Measurements from ENCODE around the gene MARVELD3.
"Not testable (repeated sequence)": the region's sequence is repeated elsewhere in the genome, so short reads cannot be mapped to it uniquely, and the experiment has no call there.

MARVELD3 gene

GRCh38 chr16:71591917-71592316 lies 34.1 kb upstream of the MARVELD3 start:
- DNase-seq (ENCODE audit: insufficient read length, low spot score) (no peak), FAIRE-seq (no peak)
- TF ChIP-seq CTCF (IDR thresholded peaks at IDR 0.05; ENCODE audit: insufficient read depth, missing control alignments) = no peak

- DNase-seq (ENCODE audit: insufficient read length, low spot score) (no peak), FAIRE-seq (no peak)
- no peak for TF ChIP-seq CTCF (IDR thresholded peaks at IDR 0.05; ENCODE audit: insufficient read depth, missing control alignments)
Measured at GRCh38 chr16:71593048-71593999, 32.7 kb upstream of the MARVELD3 start.

GRCh38 chr16:71594000-71594646 lies 31.9 kb upstream of the MARVELD3 start:
- TF ChIP-seq CTCF (IDR thresholded peaks at IDR 0.05; ENCODE audit: insufficient read depth, missing control alignments) = no peak
- FAIRE-seq = no peak
- DNase-seq (ENCODE audit: insufficient read length, low spot score) = no peak

- not testable (repeated sequence) for FAIRE-seq; DNase-seq (ENCODE audit: insufficient read length, low spot score)
Measured at GRCh38 chr16:71595340-71595826, 30.6 kb upstream of the MARVELD3 start.

GRCh38 chr16:71598426-71598825 lies 27.6 kb upstream of the MARVELD3 start:
- DNase-seq (ENCODE audit: insufficient read length, low spot score); FAIRE-seq: not testable (repeated sequence)

GRCh38 chr16:71600822-71601221 lies 25.2 kb upstream of the MARVELD3 start:
- FAIRE-seq (no peak), DNase-seq (ENCODE audit: insufficient read length, low spot score) (no peak)
- no peak for TF ChIP-seq CTCF (IDR thresholded peaks at IDR 0.05; ENCODE audit: insufficient read depth, missing control alignments)

- no peak for TF ChIP-seq CTCF (IDR thresholded peaks at IDR 0.05; ENCODE audit: insufficient read depth, missing control alignments)
- FAIRE-seq (no peak), DNase-seq (ENCODE audit: insufficient read length, low spot score) (no peak)
Measured at GRCh38 chr16:71609066-71609465, 16.9 kb upstream of the MARVELD3 start.

GRCh38 chr16:71610447-71610846 lies 15.5 kb upstream of the MARVELD3 start:
- no peak for FAIRE-seq
- TF ChIP-seq CTCF (IDR thresholded peaks at IDR 0.05; ENCODE audit: insufficient read depth, missing control alignments) = no peak

More at GRCh38 chr16:71610447-71610846, 15.5 kb upstream of the MARVELD3 start:
- DNase-seq (ENCODE audit: insufficient read length, low spot score) = no peak
